ENCODE results near the gene ACOX3.

ACOX3 gene

DNA sequence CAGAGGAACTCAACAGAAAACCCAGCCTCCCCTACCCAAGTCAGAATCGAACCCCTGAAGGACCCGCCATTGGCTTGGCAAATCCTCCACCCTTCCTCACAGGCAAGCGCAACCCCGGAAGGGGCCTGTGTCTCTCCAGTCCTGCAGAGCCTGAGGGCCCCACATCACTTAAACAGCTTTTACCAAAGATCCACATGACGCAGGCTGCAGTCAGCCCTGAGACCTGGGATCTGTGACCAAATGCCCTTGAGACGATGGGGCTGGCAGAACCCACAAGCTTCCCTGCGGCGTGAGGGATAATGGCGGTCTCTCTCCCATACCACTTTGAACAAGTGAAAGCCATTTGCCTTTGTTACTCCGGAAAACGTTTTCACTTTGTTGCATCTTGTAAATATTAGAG lies 54.9 kb downstream of the ACOX3 start:
- DNase-seq, result no peak

DNA sequence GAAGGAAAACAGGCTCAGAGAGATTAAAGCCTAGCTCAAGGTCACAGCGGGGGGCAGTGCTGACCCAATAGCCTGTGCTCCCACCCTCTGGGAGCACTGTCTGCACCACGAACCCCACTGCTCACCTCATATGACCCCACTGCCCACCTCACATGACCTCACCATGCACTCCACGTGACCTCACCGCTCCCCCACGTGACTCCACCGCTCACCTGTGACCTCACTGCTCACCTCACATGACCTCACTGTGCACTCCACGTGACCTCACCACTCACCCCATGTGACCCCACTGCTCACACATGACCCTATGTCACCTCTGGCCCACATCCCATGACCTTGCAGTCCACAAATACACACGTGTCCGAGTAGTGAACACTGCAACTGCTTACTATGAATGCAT lies 55.4 kb downstream of the ACOX3 start:
- DNase-seq, result no peak

DNA sequence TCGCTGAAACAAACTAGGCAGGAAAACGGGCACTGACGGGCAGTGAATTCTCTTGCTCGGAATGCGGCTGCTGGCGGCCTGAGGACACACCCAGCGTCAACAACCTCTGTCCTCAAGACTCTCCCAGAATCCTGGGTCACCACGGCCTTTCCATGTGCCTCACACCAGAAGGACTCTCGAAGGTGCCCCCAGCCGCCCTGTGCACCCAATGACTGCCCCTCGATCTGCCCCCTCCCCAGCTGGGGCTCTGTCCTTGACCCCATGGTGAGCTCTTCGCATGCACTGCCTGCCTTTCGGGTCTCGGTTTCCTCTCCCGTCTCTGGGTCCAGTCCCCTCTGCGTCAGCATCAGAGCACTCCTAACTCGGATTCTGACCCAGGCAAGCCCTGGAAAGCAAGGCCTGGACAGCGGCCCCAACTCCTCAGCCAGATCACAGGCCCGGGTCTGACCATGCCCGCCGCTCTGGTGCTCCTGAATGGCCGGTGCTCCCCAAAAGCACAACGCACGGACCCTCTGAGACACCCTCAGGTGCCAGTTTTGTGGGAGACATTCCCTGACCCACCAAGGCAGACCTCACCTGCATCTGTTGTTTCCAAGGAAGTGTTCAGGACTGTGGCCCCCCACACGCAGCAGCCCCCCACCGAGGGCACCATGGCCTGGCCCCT lies 56.0 kb downstream of the ACOX3 start:
- DNase-seq, result no peak

DNA sequence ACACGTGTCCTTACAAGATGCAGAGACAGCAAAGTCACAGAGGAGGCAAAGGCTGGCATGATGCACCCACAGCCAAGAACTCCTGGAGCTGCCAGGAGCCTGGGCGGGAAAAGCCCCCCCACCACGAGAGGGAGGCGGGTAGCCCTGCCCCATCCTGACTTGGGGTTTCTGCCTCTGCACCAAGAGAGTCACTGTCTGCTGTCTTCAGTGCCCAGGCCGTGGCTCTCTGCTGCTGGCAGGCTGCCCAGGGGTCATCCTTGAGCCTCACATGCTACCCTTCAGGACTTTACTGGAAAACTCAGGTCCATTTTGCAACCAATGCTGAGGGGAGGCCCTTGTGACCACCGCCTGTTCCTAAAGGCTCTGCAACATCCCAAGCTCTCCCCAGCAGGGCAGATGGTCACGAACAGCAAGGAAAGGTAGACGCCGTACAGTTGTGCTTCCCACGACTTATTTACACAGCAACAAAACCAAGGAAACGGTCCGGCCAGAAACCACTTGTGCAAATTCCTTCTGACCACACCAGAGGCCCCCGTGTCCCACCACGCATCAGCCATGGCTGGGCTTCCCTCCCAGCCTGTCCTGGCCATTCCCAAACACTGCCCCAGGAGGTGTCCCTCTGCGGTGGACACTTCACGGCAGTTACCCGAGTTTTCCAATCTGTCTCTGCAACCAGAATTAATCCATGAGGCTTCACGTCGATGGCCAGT lies 56.9 kb downstream of the ACOX3 start:
- no peak for DNase-seq

DNA sequence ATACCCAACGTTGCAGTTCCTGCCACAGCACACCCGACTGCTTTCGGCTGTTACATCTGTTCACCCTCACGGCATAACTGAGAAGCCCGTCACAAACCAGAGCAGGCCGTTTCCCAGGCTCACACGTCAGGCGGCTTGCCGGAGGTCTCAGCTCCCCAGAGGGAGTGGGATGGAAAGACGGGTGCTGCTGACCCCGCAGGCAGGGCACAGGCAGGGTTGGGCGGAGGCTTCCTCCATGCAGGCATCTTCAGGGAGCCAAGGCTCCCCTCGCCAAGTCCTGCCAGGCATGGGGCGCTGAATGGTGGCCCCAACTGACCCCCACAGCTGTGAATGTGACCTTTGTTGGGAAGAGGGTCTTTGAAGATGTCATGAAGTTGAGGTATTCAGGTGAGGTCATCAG lies 57.5 kb downstream of the ACOX3 start:
- no peak for DNase-seq

DNA sequence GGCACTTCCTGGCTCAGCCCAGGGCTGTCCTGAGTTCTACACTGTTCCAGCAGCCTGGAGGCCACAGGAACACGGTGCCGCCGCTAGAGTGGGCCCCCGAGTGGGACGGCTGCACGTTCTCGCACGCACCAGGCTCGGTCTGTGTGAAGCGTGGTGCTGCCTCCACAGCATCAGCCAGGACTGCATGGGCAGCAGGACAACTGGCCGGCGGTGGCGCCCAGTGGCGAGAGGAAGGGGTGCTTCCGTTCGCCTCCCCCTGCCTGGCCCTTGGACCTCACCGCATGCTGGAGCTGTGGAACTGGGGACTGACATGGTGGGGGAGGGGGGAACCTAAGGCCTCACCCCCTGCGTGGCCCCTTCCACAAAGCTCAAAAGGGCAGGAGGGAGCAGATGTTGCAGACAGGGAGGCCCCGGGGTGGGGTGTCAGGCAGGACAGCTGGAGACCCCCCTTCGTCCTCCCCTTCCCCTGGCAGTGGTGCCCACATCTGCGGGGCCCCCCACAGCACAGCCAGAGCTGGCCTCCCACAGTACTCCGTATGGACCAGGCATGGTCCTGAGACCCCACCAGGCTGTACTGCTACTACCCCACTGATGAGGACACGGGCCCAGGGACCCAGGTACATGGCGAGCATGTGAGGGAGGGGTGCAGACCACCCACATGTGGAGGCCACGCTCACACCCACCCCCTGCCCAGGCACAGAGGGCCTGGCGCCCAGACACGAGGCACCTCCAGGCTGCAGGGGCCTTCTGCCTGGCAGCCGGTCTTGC lies 58.5 kb downstream of the ACOX3 start:
- DNase-seq, result no peak

DNA sequence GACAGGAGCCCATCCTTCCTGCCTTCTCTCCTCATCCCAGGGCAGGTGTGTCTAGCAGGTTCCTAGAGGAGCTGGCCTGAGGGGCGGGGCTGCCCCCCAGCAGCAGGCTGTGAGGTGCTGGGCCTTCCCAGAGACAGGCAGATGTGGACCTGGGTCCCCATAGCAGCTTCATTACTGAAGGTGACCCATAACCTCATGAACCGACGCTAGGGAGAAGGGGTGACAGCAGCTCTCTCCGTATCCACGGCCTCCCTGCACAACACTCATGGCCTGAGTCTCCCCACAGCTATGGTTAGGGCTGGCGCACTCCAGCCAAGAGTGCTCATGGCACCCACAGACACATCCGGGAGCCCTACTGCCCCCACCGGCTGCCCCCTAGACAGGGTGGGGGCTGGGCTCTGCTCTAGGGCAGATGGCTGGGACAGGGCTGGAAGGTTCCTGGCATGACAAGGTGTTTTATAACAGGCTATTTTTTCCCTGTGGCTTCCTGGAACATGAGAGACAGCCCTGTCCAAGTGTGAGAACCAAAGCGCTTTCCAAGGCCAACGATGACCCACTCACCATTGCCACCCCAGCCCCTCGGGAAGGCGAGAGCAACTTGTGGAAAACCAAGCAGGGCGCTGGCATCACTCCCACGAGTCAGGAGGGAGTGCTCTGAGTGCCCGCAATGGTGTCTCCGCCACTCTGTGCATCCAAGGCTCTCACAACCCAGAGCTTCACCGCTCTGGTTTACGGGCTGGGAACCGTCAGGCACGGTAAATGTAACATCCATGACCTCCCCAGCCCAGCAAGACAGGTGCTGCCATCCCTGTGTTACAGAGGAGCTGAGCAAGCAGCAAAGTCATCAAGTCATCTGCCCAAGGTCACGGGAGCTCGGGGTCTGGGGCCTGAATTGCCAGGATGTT lies 59.8 kb downstream of the ACOX3 start:
- no peak for DNase-seq

DNA sequence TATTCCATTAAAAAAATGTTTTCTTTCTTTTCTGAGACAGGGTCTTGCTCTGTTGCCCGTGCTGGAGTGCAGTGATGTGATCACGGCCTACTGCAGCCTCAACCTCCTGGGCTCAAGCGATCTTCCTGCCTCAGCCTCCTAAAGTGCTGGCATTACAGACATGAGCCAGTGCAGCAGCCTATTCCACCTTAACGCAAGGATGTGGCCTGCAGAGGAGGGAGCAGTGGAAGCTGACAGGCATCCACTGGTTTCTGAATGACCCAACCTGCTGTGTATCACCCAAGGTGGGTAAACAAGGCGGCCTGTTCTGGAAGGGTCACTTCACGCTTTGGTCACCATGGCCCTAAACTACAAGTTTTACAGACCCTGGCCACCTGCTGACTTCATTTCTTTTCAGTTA lies 60.8 kb downstream of the ACOX3 start:
- DNase-seq, result no peak

DNA sequence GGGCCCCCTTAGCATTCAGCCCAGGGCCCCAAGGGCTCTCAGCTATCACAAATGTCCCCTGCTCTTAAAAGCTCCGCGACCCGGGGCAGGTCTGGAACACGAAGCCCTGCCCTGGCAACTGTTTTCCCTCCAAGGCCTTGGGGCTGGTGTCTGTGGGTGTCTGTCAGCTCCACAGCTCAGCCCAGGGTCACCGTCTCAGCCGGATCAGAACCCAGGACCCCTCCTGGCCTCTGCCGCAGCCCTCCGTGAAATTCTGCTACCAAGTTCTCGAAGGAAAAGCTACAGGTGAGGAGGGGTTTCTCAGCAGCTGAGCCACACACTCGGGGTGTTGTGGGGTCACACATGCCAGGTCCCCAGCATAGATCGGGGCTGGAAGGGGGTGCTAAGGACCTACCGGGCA lies 61.2 kb downstream of the ACOX3 start:
- no peak for DNase-seq

DNA sequence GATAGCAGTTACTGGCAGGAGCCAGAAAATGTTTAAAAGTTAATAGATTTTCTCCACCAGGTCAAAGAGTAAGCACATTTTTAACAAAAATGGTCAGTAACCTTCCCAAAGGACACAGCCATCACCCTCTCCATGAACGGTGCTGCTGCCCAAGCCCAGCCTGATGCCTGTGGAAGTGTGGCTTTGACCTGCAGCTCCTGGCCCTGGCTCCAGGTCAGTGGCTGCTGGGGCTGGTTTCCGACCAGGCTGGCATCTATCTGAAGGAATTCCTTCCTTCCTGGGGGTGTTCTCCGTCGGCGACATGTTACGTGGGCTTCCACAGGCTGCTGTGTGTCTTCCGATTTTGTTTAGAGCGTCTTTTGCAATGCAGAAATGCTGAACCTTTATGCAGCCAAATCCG lies 61.7 kb downstream of the ACOX3 start:
- no peak for DNase-seq

DNA sequence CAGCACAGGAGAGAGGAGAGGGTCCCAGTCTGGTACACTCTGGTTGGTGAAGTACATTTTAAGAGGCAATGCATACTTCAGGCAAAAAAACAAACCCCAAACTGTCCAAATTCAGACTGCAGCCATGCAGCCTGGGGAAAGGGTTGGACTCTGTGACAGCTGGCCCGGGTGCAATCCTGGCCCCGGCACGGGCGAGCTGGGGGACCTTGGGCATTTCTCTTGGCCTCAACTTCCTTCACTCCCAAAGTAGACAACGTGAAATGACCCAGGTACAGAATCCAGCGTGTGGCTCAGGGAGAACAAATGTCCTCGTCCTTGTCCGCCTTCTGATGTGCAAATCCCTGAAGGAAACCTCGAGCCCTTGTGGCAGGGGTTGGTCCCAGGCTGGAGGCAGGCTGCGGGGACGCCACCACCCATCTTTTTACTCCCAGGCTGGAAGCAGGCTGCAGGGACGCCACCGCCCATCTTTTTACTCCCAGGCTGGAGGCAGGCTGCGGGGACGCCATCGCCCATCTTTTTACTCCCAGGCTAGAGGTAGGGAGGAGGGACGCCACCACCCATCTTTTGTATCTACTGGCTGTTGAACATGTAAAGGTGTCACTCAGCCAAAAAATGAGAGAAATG lies 62.3 kb downstream of the ACOX3 start:
- DNase-seq, result no peak

DNA sequence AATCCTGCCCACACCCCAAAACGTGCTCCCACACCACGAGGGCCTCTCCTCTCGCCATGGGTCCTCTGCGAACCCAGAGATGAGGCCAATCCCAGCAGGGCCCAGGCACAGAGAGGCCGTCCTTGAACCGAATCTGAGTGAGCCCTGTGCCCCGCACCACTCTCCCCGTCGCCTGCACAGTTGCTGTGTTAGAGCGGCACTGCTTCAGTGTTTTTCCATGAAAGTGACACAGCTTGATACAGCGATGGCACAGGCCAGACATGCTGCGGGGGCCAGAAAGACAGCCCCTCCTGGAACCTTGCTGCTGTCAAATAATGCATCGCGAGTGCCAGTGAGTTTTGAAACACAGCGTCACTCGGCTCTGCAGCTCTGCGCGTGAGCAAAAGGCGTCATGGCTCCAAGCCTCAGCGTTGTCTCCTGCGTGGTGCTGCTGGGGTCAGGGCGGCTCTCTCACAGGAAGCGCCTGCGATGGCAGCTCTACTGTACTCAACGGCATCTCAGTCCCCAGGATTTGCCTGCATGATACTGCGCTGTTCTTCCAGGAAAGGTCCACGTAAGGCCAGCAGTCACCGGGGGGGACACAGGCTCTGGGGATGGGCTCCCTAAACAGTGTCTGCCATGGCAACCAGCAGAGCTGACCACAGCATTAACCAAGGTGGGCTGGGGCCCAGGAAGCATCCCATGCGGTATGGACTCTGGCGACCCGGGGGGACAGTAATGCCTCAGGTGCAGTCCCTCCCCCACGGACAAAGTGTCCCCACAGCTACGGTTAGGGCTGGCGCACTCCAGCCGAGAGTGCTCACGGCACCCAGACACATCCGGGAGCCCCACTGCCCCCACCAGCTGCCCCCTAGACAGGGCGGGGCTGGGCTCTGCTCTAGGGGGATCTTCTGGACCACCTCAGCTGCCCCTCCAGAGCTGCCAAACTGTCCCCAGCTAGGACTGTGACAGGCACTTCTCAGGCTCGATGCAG lies 63.1 kb downstream of the ACOX3 start:
- no peak for DNase-seq

DNA sequence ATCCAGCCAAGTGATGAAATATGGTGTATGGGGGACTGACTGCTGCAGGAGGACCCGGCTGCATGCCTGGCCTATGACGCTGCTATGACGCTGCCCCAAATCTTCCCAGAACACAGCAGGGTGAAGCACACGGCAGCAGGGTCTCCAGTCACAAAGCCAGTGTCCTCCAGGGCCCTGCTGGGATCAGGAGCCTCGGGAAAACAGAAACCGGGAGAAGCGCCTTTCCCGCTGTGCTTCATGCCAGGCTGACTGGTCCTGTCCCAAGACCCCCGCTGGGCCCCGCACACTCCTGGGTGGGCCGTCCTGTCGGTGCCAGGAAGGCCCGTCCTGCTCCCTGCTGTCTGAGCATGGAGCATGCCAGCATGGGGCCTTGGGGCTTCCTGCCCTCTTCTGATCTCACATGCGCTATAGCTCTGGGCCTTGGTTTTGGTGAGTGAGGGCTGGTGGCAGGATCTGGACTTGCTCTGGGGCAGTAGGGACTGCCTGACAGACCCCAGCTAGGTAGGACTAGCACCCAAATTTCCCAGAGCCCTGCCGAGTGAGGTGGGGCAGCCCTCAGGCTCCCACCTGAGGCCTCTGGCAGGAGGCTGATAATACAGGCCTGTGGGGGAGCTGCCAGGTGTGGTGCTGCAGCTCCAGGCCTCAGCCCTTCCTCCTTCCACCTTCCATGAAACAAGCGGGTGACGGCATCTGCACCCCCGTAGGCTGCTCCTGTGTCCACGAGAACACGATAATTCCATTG lies 64.0 kb downstream of the ACOX3 start:
- no peak for DNase-seq

DNA sequence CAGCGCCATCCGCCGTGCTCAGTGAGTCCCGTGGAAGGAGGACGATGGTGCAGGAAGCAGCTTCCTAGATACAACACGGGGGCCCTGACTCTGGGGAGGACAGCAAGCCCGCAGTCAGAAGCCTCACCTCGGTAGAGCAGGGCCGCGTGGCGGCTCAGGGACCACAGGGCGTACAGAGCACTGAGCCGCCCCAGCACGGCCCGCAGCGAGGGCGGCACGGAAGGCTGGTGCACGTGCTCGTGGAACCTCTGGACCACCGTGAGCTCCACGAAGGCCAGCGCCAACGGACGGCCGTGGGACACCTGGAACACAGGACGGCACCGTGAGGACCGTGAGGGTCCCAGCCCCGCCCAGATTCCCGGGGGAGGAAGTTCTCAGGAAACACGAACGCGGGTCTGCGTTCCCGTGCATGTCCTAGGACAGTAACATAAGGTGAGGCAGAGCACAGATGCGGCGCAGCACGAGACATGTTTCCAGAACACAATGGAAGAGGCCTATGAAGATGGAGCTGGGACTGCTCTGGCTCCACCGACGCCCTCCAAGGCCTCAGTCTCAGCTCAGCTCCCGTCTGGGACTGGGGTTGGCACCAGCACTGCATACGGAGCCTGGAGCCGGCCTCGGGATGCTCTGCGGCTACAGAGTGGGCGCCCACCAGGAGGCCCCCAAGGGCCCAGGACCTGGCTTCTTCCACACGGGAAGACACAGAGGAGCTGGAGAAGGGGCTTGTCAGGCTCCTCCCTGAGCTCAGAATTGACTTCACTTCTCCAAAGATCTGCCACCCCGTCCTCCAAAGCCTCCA lies 65.5 kb downstream of the ACOX3 start:
- DNase-seq, result no peak

DNA sequence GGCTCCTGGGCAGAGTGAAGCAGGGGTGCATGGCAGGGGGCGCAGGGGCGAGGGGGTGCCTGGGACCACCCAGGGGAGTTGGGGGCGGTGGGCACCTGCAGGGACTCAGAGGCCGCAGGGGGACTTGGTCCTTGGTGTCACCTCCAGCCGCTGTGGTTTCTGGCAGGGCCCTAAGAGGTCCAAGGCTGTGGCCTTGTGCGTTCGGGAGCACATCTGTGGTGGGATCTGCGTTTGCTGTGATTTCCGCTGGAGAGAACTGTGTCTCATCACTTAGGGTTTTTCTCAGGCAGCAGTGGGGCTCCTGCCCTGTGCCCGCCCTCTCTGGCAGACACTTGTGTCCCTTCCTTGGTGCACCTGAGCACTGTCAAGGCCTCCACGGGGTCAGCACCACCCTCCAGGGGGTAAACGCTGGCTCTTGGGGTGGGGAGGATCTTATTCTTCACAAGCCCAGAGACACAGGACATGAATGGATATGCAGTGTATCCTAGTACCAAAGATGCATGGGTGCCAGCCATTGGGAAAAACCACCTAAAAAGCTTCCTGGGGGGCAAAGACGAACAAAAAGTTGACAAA lies 66.5 kb downstream of the ACOX3 start:
- DNase-seq, result no peak

DNA sequence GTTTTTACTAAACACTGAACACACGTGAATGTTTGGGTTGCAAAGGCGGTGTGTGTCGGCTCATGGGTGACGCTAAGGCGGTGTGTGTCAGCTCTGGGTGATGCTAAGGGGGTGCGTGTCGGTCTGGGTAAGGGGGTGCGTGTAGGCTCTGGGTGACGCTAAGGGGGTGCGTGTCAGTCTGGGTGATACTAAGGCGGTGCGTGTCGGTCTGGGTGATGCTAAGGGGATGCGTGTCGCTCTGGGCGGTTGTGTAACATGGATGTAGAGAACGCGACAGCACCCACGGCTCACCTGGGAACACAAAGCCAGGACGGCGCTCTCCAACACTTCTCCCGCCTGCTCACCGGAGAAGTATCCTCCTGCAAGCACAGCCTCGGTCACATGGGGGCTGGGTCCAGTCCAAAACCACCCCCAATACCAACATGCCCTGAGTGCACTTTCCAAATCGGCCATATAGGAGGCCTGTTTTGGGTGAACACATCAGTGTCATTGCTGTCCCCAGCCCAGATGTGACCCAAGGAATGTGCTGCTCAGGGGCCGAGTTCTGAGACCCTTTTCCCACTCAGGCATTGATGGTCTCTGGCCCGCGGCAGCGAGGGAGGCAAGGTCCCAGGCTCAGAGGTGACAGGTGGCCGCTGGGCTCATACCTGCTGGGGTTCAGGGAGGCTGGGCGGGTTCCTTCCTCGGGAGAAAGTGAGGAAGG lies 67.1 kb downstream of the ACOX3 start:
- DNase-seq, result no peak

DNA sequence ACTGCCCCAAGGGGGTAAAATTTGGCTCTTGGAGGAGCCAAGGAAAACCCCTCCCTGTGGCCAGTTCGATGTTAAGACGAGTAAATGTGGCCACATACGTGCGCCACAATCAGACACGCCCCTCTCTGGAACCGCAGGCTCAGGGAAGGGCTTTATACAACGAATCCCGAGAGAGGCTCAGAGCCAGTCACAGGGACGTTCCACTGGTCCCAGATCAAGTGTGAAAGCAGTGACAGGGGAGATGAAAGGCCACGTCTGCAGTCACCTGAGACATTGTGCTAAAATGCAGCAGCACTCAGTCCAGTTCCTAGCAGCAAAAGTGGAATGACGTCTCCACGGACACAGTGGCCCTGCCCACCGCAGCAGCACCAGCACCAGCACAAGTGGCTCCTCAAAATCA lies 68.0 kb downstream of the ACOX3 start:
- no peak for DNase-seq

DNA sequence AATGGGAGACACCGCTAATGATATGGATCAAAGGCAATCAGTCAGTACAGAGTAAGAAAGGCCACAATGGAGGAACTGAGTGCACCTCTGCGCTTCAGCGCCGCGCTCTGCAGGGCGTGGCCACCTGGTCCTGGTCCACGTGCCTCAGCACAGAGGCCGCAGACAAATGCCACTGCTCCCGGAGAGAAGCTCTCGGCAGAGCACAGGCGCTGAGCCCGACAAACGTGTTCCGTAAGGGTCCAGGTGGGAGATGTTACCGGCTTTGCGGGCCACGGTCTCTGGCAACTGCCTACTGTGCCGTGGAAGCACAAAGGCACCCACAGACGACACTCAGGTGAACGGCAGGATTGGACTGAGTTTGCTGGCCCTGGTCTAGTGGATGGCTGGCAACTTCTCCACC lies 68.9 kb downstream of the ACOX3 start:
- DNase-seq, result no peak

Data from NCI-H510A treated with DMSO at 0.1 percent for 48 hours (cell line).